HG02678 (cell line): Measurements from ENCODE around the gene OXER1.

Experiments
- ATAC-seq: cut with Tn5 transposase; IDR thresholded peaks from one replicate; pipeline ENCODE4 v1.9.1; 2021; ENCODE audit warnings: mild to moderate bottlenecking, moderate library complexity; ENCODE audit not compliant: unreplicated experiment

The OXER1 gene

GRCh38 chr2:42770288-42771131 is 6.6 kb upstream of the OXER1 start:
- ATAC-seq: no peak

- no peak for ATAC-seq
Observed at GRCh38 chr2:42769583-42770287, 5.8 kb upstream of the OXER1 start.

GRCh38 chr2:42768706-42769256 is 4.8 kb upstream of the OXER1 start:
- ATAC-seq: no peak

- no peak for ATAC-seq
Observed at GRCh38 chr2:42767899-42768705, 4.2 kb upstream of the OXER1 start.

GRCh38 chr2:42767080-42767898 is 3.4 kb upstream of the OXER1 start:
- no peak for ATAC-seq

GRCh38 chr2:42765686-42766085 is 1.8 kb upstream of the OXER1 start:
- no peak for ATAC-seq

- no peak for ATAC-seq
Observed at GRCh38 chr2:42764901-42765300, 966 bp upstream of the OXER1 start.

- ATAC-seq: no peak
Observed at GRCh38 chr2:42762823-42763804, 821 bp downstream of the OXER1 start.

GRCh38 chr2:42762155-42762554 is 1.8 kb downstream of the OXER1 start:
- no peak for ATAC-seq

GRCh38 chr2:42761554-42761953 is 2.4 kb downstream of the OXER1 start:
- ATAC-seq: no peak

GRCh38 chr2:42758751-42759150 is 5.2 kb downstream of the OXER1 start:
- no peak for ATAC-seq

- ATAC-seq: no peak
Observed at GRCh38 chr2:42757981-42758740, 5.8 kb downstream of the OXER1 start.

GRCh38 chr2:42756966-42757513 is 6.9 kb downstream of the OXER1 start:
- ATAC-seq: no peak

- no peak for ATAC-seq
Observed at GRCh38 chr2:42756150-42756775, 7.7 kb downstream of the OXER1 start.

- no peak for ATAC-seq
Observed at GRCh38 chr2:42755191-42755880, 8.6 kb downstream of the OXER1 start.

GRCh38 chr2:42754776-42755140 is 9.2 kb downstream of the OXER1 start:
- no peak for ATAC-seq
